WTC11 (cell line): ENCODE data around the gene FAM13C. TPM values are rescaled to one million over a fixed set of nuclear protein-coding genes. Genes with fewer than 3 reads are reported as not detected.

ENCODE experiments used
- ATAC-seq: fragments of 200-7000 bp; cut with Tn5 transposase; 2 replicates; pipeline ENCODE4 v1.10.0; 2021; ENCODE audit warnings: mild to moderate bottlenecking, moderate library complexity
- CTCF ChIA-PET: fragments of 300-600 bp; sonication (Branson Sonifier 250); formaldehyde crosslinking; loops from one replicate; lab custom pipeline; 2021; ENCODE audit warnings: antibody characterized with exemption; lab: Charles Lee
- POLR2A ChIA-PET: fragments of 350-600 bp; sonication (Branson Sonifier 250); formaldehyde crosslinking; loops from one replicate; lab custom pipeline; 2021; ENCODE audit warnings: antibody characterized with exemption; lab: Charles Lee
- DNase-seq: peaks from one replicate; pipeline ENCODE4 v3.0.0; 2021; ENCODE audit warnings: low spot score
- H3K27ac Mint-ChIP-seq: 2 replicates; pipeline ENCODE4 v1.8.0; 2021; ENCODE audit warnings: mixed read lengths
- H3K27me3 Mint-ChIP-seq: 2 replicates; pipeline ENCODE4 v1.8.0; 2021; ENCODE audit warnings: low read depth, mild to moderate bottlenecking, moderate library complexity, mixed read lengths
- H3K36me3 Mint-ChIP-seq: 2 replicates; pipeline ENCODE4 v1.8.0; 2021; ENCODE audit warnings: mixed read lengths
- H3K4me1 Mint-ChIP-seq: 2 replicates; pipeline ENCODE4 v1.8.0; 2022; ENCODE audit warnings: mixed read lengths
- H3K4me3 Mint-ChIP-seq: 2 replicates; pipeline ENCODE4 v1.8.0; 2021; ENCODE audit warnings: mild to moderate bottlenecking, moderate library complexity, mixed read lengths
- H3K9me3 Mint-ChIP-seq: 2 replicates; pipeline ENCODE4 v1.8.0; 2021; ENCODE audit warnings: mixed read lengths
- ATF6 ChIP-seq: sonication (generic); formaldehyde crosslinking; IDR thresholded peaks from 2 replicates; pipeline ENCODE4 v1.8.1; 2023; ENCODE audit warnings: mild to moderate bottlenecking, missing genetic modification reagents
- CREB1 ChIP-seq: sonication (generic); formaldehyde crosslinking; IDR thresholded peaks from 2 replicates; pipeline ENCODE4 v1.8.0; 2023; ENCODE audit warnings: mild to moderate bottlenecking, missing genetic modification reagents
- CTCF ChIP-seq: fragments of 200-600 bp; IDR thresholded peaks from 2 replicates; pipeline ENCODE4 v1.8.0; 2022; ENCODE audit warnings: antibody characterized with exemption
- GRHL2 ChIP-seq: fragments of 250-450 bp; sonication (Bioruptor Pico); IDR thresholded peaks from 2 replicates; pipeline ENCODE4 v1.8.0; 2022; ENCODE audit warnings: mild to moderate bottlenecking, moderate library complexity; ENCODE audit not compliant: insufficient replicate concordance, severe bottlenecking
- HMGA2 ChIP-seq: fragments of 250-450 bp; sonication (Bioruptor Pico); IDR thresholded peaks from 2 replicates; pipeline ENCODE4 v1.4.0; 2021; ENCODE audit warnings: mild to moderate bottlenecking, moderate library complexity
- KAT7 ChIP-seq: sonication (generic); formaldehyde crosslinking; IDR thresholded peaks from 2 replicates; pipeline ENCODE4 v1.8.1; 2023; ENCODE audit warnings: missing genetic modification reagents, mild to moderate bottlenecking, borderline replicate concordance
- NR3C1 ChIP-seq: sonication (generic); formaldehyde crosslinking; conservative IDR thresholded peaks from 2 replicates; pipeline ENCODE4 v1.8.1; 2023; ENCODE audit warnings: low read depth, mild to moderate bottlenecking, missing genetic modification reagents
- OVOL2 ChIP-seq: fragments of 250-450 bp; sonication (Bioruptor Pico); IDR thresholded peaks from 2 replicates; pipeline ENCODE4 v1.9.0; 2021; ENCODE audit warnings: mild to moderate bottlenecking, borderline replicate concordance
- PRRX2 ChIP-seq: fragments of 250-450 bp; sonication (Bioruptor Pico); IDR thresholded peaks from 2 replicates; pipeline ENCODE4 v1.8.0; 2021; ENCODE audit warnings: mild to moderate bottlenecking
- SMAD3 ChIP-seq: sonication (generic); formaldehyde crosslinking; IDR thresholded peaks from 2 replicates; pipeline ENCODE4 v1.8.0; 2022; ENCODE audit warnings: missing genetic modification reagents, mild to moderate bottlenecking, borderline replicate concordance
- TCF7 ChIP-seq: sonication (generic); formaldehyde crosslinking; IDR thresholded peaks from 2 replicates; pipeline ENCODE4 v1.8.0; 2022; ENCODE audit warnings: mild to moderate bottlenecking, low read depth, missing genetic modification reagents, moderate library complexity
- TEAD1 ChIP-seq: sonication (generic); formaldehyde crosslinking; IDR thresholded peaks from 2 replicates; pipeline ENCODE4 v1.8.0; 2022; ENCODE audit warnings: mild to moderate bottlenecking, missing genetic modification reagents
- ZMAT4 ChIP-seq: fragments of 250-450 bp; sonication (Bioruptor Pico); IDR thresholded peaks from 2 replicates; pipeline ENCODE4 v1.9.0; 2021; ENCODE audit warnings: mild to moderate bottlenecking
- ZNF138 ChIP-seq: sonication (generic); formaldehyde crosslinking; conservative IDR thresholded peaks from 2 replicates; pipeline ENCODE4 v1.8.1; 2022; ENCODE audit warnings: mild to moderate bottlenecking, moderate library complexity, missing genetic modification reagents
- ZNF263 ChIP-seq: sonication (generic); formaldehyde crosslinking; IDR thresholded peaks from 2 replicates; pipeline ENCODE4 v1.8.1; 2022; ENCODE audit warnings: low read depth, mild to moderate bottlenecking, moderate library complexity, missing genetic modification reagents
- ZNF416 ChIP-seq: fragments of 250-450 bp; sonication (Bioruptor Pico); IDR thresholded peaks from 2 replicates; pipeline ENCODE4 v1.9.0; 2021; ENCODE audit warnings: mild to moderate bottlenecking, inconsistent platforms
- ZNF423 ChIP-seq: fragments of 250-450 bp; sonication (Bioruptor Pico); IDR thresholded peaks from 2 replicates; pipeline ENCODE4 v2.1.2; 2022; ENCODE audit warnings: mild to moderate bottlenecking, moderate library complexity
- total RNA-seq: library from RNA; stranded (reverse); gene quantifications from 3 replicates; pipeline ENCODE4 v1.2.3, GENCODE V29; 2021
- TF ChIP-seq, protein P1 (sequence below): sonication (generic); formaldehyde crosslinking; IDR thresholded peaks from 2 replicates; pipeline ENCODE4 v1.8.0; 2022; ENCODE audit warnings: mild to moderate bottlenecking, missing genetic modification reagents
- TF ChIP-seq, protein P2 (sequence below): sonication (generic); formaldehyde crosslinking; IDR thresholded peaks from 2 replicates; pipeline ENCODE4 v1.8.0; 2022; ENCODE audit warnings: missing genetic modification reagents
- TF ChIP-seq, protein P3 (sequence below): sonication (generic); formaldehyde crosslinking; IDR thresholded peaks from 2 replicates; pipeline ENCODE4 v1.8.1; 2022; ENCODE audit warnings: mild to moderate bottlenecking, moderate library complexity, missing genetic modification reagents

FAM13C gene
- total RNA-seq, 1 experiment from 2014 or later = 1.5 TPM

DNA sequence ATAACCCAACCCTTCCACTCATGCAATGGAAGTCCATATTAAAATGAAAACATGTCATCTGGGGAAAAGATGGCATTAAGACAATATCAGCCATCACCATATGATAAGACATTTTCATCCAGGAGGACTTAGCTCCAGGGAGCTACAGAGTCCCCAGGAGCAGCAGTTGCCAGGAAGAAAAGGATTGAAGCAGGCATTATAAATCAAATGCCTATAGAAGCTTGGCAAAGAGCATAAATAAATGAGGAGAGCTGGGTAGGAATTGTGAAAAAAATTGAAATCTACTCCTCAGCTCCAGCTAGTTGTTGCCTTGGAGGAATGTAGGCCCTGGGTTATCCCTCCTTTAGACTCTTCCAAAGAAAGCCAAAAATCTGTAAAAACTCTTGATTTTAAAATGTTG is 42.5 kb downstream of the FAM13C start:
- no peak for TF ChIP-seq TCF7 (CRISPR knock-in tag)
- no peak for TF ChIP-seq CREB1
- TF ChIP-seq PRRX2 (CRISPR knock-in tag) = no peak
- no peak for TF ChIP-seq KAT7 (CRISPR knock-in tag)
- TF ChIP-seq, all 79 proteins: peak for 0
- Mint-ChIP-seq H3K27me3 (peaks cover 2% of the 10 kb centered on the region; the same call in 1 of the 2 replicates), H3K4me3 (no peak overlapping the region), H3K36me3 (no peaks in the 10 kb centered on the region), H3K9me3 (peaks cover 7% of the 10 kb centered on the region), H3K27ac (no peak overlapping the region), H3K4me1 (peaks cover 7% of the 10 kb centered on the region)
- ChIA-PET CTCF (interaction anchor here (1.1 kb wide), 1 partner anchor 303 kb away, joined by 4 read pairs; no protein-coding TSS in a partner anchor), POLR2A (no interaction called here)
- no peak for DNase-seq
- ATAC-seq = no peak

DNA sequence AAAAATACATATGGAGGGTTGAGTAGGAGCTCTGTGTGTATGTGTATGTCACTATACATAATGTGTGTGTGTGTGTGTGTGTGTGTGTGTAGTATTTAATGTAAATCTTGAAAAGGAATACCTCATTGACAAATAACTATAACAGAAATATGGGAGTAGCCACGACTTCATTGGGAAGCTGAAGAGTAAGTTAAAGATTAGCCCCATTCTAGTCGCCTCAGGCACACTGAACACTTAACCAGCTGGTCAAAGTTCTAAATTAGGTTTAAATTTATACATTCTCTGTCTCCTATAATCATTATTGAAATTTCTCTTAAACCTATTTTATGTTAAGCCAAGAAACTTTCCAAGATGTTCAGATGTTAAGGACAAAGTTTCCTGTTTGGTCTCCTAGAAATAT is 45.3 kb downstream of the FAM13C start:
- no peaks in the 10 kb centered on the region for H3K36me3 Mint-ChIP-seq
- no peak for TF ChIP-seq ZNF263 (CRISPR knock-in tag)
- TF ChIP-seq CTCF = no peak
- no peak for TF ChIP-seq ZNF423 (CRISPR knock-in tag)
- TF ChIP-seq, protein P1, sequence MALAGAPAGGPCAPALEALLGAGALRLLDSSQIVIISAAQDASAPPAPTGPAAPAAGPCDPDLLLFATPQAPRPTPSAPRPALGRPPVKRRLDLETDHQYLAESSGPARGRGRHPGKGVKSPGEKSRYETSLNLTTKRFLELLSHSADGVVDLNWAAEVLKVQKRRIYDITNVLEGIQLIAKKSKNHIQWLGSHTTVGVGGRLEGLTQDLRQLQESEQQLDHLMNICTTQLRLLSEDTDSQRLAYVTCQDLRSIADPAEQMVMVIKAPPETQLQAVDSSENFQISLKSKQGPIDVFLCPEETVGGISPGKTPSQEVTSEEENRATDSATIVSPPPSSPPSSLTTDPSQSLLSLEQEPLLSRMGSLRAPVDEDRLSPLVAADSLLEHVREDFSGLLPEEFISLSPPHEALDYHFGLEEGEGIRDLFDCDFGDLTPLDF = no peak
- no peak for TF ChIP-seq HMGA2
- TF ChIP-seq, protein P2, sequence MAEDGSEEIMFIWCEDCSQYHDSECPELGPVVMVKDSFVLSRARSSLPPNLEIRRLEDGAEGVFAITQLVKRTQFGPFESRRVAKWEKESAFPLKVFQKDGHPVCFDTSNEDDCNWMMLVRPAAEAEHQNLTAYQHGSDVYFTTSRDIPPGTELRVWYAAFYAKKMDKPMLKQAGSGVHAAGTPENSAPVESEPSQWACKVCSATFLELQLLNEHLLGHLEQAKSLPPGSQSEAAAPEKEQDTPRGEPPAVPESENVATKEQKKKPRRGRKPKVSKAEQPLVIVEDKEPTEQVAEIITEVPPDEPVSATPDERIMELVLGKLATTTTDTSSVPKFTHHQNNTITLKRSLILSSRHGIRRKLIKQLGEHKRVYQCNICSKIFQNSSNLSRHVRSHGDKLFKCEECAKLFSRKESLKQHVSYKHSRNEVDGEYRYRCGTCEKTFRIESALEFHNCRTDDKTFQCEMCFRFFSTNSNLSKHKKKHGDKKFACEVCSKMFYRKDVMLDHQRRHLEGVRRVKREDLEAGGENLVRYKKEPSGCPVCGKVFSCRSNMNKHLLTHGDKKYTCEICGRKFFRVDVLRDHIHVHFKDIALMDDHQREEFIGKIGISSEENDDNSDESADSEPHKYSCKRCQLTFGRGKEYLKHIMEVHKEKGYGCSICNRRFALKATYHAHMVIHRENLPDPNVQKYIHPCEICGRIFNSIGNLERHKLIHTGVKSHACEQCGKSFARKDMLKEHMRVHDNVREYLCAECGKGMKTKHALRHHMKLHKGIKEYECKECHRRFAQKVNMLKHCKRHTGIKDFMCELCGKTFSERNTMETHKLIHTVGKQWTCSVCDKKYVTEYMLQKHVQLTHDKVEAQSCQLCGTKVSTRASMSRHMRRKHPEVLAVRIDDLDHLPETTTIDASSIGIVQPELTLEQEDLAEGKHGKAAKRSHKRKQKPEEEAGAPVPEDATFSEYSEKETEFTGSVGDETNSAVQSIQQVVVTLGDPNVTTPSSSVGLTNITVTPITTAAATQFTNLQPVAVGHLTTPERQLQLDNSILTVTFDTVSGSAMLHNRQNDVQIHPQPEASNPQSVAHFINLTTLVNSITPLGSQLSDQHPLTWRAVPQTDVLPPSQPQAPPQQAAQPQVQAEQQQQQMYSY (CRISPR knock-in tag) = no peak
- TF ChIP-seq OVOL2 = no peak
- no peak for TF ChIP-seq ATF6 (CRISPR knock-in tag)
- TF ChIP-seq GRHL2 (CRISPR knock-in tag) = no peak
- no peak for TF ChIP-seq ZNF416 (CRISPR knock-in tag)
- no peak for TF ChIP-seq SMAD3 (CRISPR knock-in tag)
- no peak for TF ChIP-seq ZMAT4 (CRISPR knock-in tag)
- TF ChIP-seq TEAD1 (CRISPR knock-in tag) = no peak
- TF ChIP-seq PRRX2 (CRISPR knock-in tag) = no peak
- TF ChIP-seq NR3C1 = no peak
- TF ChIP-seq, protein P3, sequence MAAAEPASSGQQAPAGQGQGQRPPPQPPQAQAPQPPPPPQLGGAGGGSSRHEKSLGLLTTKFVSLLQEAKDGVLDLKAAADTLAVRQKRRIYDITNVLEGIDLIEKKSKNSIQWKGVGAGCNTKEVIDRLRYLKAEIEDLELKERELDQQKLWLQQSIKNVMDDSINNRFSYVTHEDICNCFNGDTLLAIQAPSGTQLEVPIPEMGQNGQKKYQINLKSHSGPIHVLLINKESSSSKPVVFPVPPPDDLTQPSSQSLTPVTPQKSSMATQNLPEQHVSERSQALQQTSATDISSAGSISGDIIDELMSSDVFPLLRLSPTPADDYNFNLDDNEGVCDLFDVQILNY = no peak
- no peak for TF ChIP-seq KAT7 (CRISPR knock-in tag)
- no peak for TF ChIP-seq ZNF138 (CRISPR knock-in tag)
- ATAC-seq (no peak), DNase-seq (no peak)
- H3K4me1 Mint-ChIP-seq = peaks cover 7% of the 10 kb centered on the region
- ChIA-PET POLR2A (no interaction called here), CTCF (no interaction called here)
- no peak overlapping the region for H3K4me3 Mint-ChIP-seq
- H3K27ac Mint-ChIP-seq = no peak overlapping the region
- H3K27me3 Mint-ChIP-seq = no peaks in the 10 kb centered on the region
- peaks cover 3% of the 10 kb centered on the region for H3K9me3 Mint-ChIP-seq
